Activated T-helper 17 cell treated with anti-CD3 and anti-CD28 coated beads, Interleukin-2, amount 50 U/mL, for 72 hours (primary cell): Measurements from ENCODE around the gene WDR27. TPM values are rescaled to one million over a fixed set of nuclear protein-coding genes. Genes with fewer than 3 reads are reported as not detected.
"Not testable (repeated sequence)": the region's sequence is repeated elsewhere in the genome, so short reads cannot be mapped to it uniquely, and the experiment has no call there.

Experiments
- ATAC-seq: fragments of 150-1000 bp; cut with Tn5 transposase; replicated peaks from 2 replicates; pipeline ENCODE4 v1.10.0; 2021; ENCODE audit warnings: mild to moderate bottlenecking, moderate library complexity
- H3K27ac Mint-ChIP-seq: one replicate; pipeline ENCODE4 v1.8.0; 2022; ENCODE audit warnings: mixed read lengths
- H3K27me3 Mint-ChIP-seq: one replicate; pipeline ENCODE4 v1.8.0; 2022; ENCODE audit warnings: mixed read lengths
- H3K36me3 Mint-ChIP-seq: one replicate; pipeline ENCODE4 v1.8.0; 2022; ENCODE audit warnings: low read depth, mild to moderate bottlenecking, mixed read lengths
- H3K4me1 Mint-ChIP-seq: one replicate; pipeline ENCODE4 v1.8.0; 2022; ENCODE audit warnings: mixed read lengths
- H3K4me3 Mint-ChIP-seq: one replicate; pipeline ENCODE4 v1.8.0; 2022; ENCODE audit warnings: mild to moderate bottlenecking, mixed read lengths
- H3K9me3 Mint-ChIP-seq: one replicate; pipeline ENCODE4 v1.8.0; 2022; ENCODE audit warnings: mixed read lengths
- total RNA-seq, 2 donors: library from RNA; stranded (reverse); gene quantifications; one replicate each; pipeline ENCODE4 v1.2.3, GENCODE V29; 2022

WDR27 gene
- total RNA-seq, 2 donors from 2014 or later = 38.3 to 39.9 TPM

DNA sequence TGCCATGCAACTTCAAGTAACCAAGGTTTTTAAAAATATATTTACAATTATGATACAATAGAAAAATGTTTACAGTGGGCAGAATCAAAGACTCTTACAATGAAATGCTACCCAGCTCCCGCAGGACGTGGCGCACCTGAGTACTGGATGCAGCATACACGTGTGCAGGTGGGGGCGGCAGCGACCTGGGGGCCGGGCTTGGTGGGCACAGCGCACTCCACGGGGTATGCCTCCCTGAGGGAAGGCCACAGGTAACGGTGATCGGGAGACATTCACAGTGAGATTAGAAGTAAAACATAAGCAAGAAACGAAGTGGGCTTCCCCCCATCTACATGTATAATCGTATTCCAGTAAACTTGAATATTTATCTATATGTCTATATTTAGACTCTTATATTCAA, 54.2 kb downstream of the WDR27 start:
- no peak overlapping the region for H3K4me3 Mint-ChIP-seq
- no peaks in the 10 kb centered on the region for H3K36me3 Mint-ChIP-seq
- H3K4me1 Mint-ChIP-seq = no peaks in the 10 kb centered on the region
- H3K27ac Mint-ChIP-seq = no peak overlapping the region
- no peaks in the 10 kb centered on the region for H3K27me3 Mint-ChIP-seq
- H3K9me3 Mint-ChIP-seq = no peaks in the 10 kb centered on the region
- ATAC-seq = no peak

DNA sequence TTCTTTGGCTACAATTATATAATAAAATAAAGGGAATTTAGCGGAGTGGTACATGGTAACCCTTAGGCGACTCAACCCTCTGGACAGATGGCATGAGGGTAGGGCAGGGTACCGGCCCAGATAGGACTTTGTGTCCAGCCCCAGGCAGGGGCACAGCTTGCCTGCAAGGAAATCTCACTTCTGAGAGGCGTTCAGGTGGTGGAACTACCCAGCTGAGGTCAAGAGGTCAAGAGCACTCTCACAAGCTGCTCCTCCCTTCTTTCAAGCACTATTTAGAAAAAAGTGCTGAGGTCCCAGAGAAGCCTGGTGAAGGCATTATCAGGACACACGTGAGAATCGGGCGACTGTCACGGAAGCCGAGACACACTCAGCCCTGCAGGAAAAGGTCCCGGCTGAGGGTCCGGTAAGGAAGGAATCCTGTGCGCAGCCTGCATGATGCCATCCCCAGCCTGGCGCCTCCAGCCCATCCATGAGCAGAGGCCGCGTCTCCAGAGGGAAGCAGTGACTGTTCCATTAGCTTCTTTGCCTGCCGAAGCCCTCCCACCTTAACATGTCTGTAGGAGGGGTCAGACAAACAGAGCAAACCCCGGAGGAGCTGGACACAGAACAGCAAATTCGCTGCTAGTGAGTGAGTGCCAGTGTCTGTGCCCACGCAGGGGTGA, 54.8 kb downstream of the WDR27 start:
- Mint-ChIP-seq H3K9me3 (no peaks in the 10 kb centered on the region), H3K36me3 (no peaks in the 10 kb centered on the region), H3K4me1 (no peaks in the 10 kb centered on the region), H3K4me3 (no peak overlapping the region), H3K27me3 (no peaks in the 10 kb centered on the region), H3K27ac (no peak overlapping the region)
- ATAC-seq = no peak

- ATAC-seq, H3K27ac Mint-ChIP-seq, H3K36me3 Mint-ChIP-seq, H3K4me1 Mint-ChIP-seq, H3K4me3 Mint-ChIP-seq, H3K9me3 Mint-ChIP-seq, H3K27me3 Mint-ChIP-seq: not testable (repeated sequence)
Observed at GRCh38 chr6:169645459-169645858, 56.4 kb downstream of the WDR27 start.

- Mint-ChIP-seq H3K4me1 (no peaks in the 10 kb centered on the region), H3K27ac (no peak overlapping the region), H3K9me3 (no peaks in the 10 kb centered on the region), H3K4me3 (no peak overlapping the region), H3K36me3 (no peaks in the 10 kb centered on the region), H3K27me3 (no peaks in the 10 kb centered on the region)
- ATAC-seq = no peak
Observed at GRCh38 chr6:169643521-169643920, 58.3 kb downstream of the WDR27 start.

DNA sequence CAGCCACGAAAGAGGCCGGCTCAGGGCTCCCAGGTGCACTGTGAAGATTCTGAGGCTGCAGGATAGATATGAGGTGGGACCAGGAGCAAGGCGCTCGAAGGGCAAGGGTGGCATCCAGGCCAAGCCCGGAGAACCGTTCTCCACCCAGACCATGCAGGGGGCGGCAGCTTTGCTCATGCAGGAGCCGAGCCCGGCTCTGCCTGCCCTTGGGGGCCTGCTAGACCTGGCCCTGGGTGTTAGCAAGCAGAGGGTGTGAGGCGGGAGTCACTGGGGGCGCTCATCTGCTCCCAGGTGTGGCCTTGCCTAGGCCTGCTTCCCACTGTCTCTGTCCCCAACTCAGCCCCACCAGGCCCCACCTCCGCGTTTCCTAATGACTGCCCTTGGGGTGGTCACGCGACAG, 59.4 kb downstream of the WDR27 start:
- H3K27me3 Mint-ChIP-seq = no peaks in the 10 kb centered on the region
- H3K36me3 Mint-ChIP-seq = no peaks in the 10 kb centered on the region
- H3K4me3 Mint-ChIP-seq = no peak overlapping the region
- H3K9me3 Mint-ChIP-seq = no peaks in the 10 kb centered on the region
- no peak overlapping the region for H3K27ac Mint-ChIP-seq
- no peak for ATAC-seq
- no peaks in the 10 kb centered on the region for H3K4me1 Mint-ChIP-seq

GRCh38 chr6:169641461-169642085, 60.3 kb downstream of the WDR27 start:
- no peaks in the 10 kb centered on the region for H3K27me3 Mint-ChIP-seq
- no peaks in the 10 kb centered on the region for H3K36me3 Mint-ChIP-seq
- no peak for ATAC-seq
- H3K27ac Mint-ChIP-seq = no peak overlapping the region
- no peaks in the 10 kb centered on the region for H3K9me3 Mint-ChIP-seq
- no peaks in the 10 kb centered on the region for H3K4me1 Mint-ChIP-seq
- no peak overlapping the region for H3K4me3 Mint-ChIP-seq

DNA sequence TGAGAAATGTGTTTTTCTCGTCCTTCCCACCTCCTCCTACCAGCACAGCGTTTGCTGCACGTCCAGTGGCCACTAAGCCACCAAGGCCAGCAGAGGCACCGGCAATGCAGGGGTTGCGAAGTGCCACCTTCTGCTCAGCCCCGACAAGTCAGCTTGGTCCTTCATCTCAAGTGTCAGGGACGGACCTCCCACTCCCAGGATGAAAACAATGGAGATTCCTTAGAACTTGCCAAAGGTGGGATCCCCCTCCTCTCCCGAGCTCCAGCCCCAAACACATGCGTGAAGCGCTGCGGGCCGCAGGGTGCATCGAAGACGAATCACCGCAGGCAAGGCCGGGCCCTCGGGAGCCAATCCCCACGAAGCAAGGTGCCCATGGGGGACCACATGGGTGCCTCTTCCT, 60.8 kb downstream of the WDR27 start:
- Mint-ChIP-seq H3K4me3 (no peak overlapping the region), H3K9me3 (no peaks in the 10 kb centered on the region), H3K4me1 (no peaks in the 10 kb centered on the region), H3K36me3 (no peaks in the 10 kb centered on the region), H3K27me3 (no peaks in the 10 kb centered on the region), H3K27ac (no peak overlapping the region)
- ATAC-seq = no peak

GRCh38 chr6:169640351-169640852, 61.4 kb downstream of the WDR27 start:
- Mint-ChIP-seq H3K9me3 (no peaks in the 10 kb centered on the region), H3K36me3 (no peaks in the 10 kb centered on the region), H3K4me1 (no peaks in the 10 kb centered on the region), H3K4me3 (no peak overlapping the region), H3K27me3 (no peaks in the 10 kb centered on the region), H3K27ac (no peak overlapping the region)
- ATAC-seq = no peak

- Mint-ChIP-seq H3K36me3 (peaks cover 2% of the 10 kb centered on the region), H3K27ac (no peak overlapping the region), H3K4me1 (no peaks in the 10 kb centered on the region), H3K27me3 (no peaks in the 10 kb centered on the region), H3K9me3 (no peaks in the 10 kb centered on the region), H3K4me3 (no peak overlapping the region)
- no peak for ATAC-seq
Observed at GRCh38 chr6:169639653-169640278, 62.1 kb downstream of the WDR27 start.

- Mint-ChIP-seq H3K9me3 (no peaks in the 10 kb centered on the region), H3K4me1 (no peaks in the 10 kb centered on the region), H3K27me3 (no peaks in the 10 kb centered on the region), H3K27ac (no peak overlapping the region), H3K4me3 (no peak overlapping the region), H3K36me3 (peaks cover 10% of the 10 kb centered on the region)
- ATAC-seq = no peak
Observed at GRCh38 chr6:169638915-169639314, 62.9 kb downstream of the WDR27 start.

DNA sequence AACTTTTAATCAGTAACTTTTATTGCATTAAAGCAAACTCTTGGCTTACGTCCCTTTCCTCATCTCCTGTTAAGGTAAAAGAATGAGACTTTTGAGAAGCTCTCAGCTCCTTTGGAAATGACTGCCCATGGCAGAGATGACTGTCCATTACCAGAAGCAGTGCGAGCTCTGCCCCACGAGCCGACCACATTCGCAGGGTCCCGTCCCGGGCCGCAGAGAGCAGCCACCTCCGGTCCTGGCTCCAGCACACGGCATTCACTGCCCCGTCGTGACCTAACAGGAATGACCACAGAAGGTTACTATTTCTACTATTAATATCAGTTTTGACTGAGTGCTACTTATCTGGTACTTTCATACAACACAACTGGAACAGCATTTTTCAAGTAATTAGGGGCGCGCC, 63.4 kb downstream of the WDR27 start:
- Mint-ChIP-seq H3K4me3 (no peak overlapping the region), H3K4me1 (no peaks in the 10 kb centered on the region), H3K9me3 (no peaks in the 10 kb centered on the region), H3K27me3 (no peaks in the 10 kb centered on the region), H3K27ac (no peak overlapping the region), H3K36me3 (peaks cover 16% of the 10 kb centered on the region)
- ATAC-seq = no peak

- H3K27ac Mint-ChIP-seq = no peak overlapping the region
- H3K27me3 Mint-ChIP-seq = no peaks in the 10 kb centered on the region
- H3K9me3 Mint-ChIP-seq = no peaks in the 10 kb centered on the region
- no peaks in the 10 kb centered on the region for H3K4me1 Mint-ChIP-seq
- peaks cover 27% of the 10 kb centered on the region for H3K36me3 Mint-ChIP-seq
- no peak overlapping the region for H3K4me3 Mint-ChIP-seq
- ATAC-seq = no peak
Observed at GRCh38 chr6:169635345-169635744, 66.5 kb downstream of the WDR27 start.

GRCh38 chr6:169632841-169633240, 69.0 kb downstream of the WDR27 start:
- H3K36me3 Mint-ChIP-seq = peaks cover 27% of the 10 kb centered on the region

DNA sequence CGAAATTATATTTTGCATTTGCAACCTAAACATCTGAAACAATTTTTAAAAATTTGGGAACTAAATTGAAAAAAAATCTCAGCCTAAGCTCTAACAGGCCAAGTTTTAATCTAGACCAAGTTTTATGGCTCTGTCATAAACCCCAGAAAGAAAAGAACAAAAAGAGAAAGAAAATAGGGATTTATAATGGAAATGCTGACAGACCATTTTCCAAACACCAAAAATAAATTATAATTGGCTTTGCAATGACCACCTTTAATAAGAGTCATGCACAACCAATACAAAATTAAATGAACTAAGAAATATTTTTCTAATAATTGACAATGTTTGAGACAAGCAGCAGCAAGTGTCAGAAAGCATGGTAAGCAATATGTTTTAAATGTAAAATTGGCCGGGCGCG, 72.6 kb downstream of the WDR27 start:
- Mint-ChIP-seq H3K4me1 (no peaks in the 10 kb centered on the region), H3K4me3 (no peak overlapping the region), H3K36me3 (peaks cover 20% of the 10 kb centered on the region), H3K27me3 (no peaks in the 10 kb centered on the region), H3K27ac (no peak overlapping the region), H3K9me3 (no peaks in the 10 kb centered on the region)
- ATAC-seq = no peak

More at GRCh38 chr6:169632841-169633240, 69.0 kb downstream of the WDR27 start:
- no peaks in the 10 kb centered on the region for H3K4me1 Mint-ChIP-seq
- H3K4me3 Mint-ChIP-seq = no peak overlapping the region
- ATAC-seq = no peak
- no peaks in the 10 kb centered on the region for H3K9me3 Mint-ChIP-seq
- H3K27ac Mint-ChIP-seq = no peak overlapping the region
- H3K27me3 Mint-ChIP-seq = no peaks in the 10 kb centered on the region
